Lower leg skin (tissue), 3 donors: ENCODE results near the gene ING3.

ENCODE experiments used
- CTCF ChIP-seq, 3 donors: fragments of 450-650 bp; IDR thresholded peaks; one replicate each; pipeline ENCODE4 v1.5.1; 2016; ENCODE audit warnings: antibody characterized with exemption in 3 of 3, mild to moderate bottlenecking in 3 of 3, moderate library complexity in 2 of 3
- POLR2A ChIP-seq, 2 donors: fragments of 450-650 bp; IDR thresholded peaks; one replicate each; pipeline ENCODE4 v1.6.1; 2016 to 2017; ENCODE audit warnings: antibody characterized with exemption in 2 of 2, mild to moderate bottlenecking in 1 of 2, moderate library complexity in 1 of 2

GRCh38 chr7:120920591-120921274 lies 29.8 kb upstream of the ING3 start:
- no peak for TF ChIP-seq CTCF (IDR thresholded peaks at IDR 0.05)
- no peak for TF ChIP-seq POLR2A (IDR thresholded peaks at IDR 0.05)
